Liver (tissue), 3 donors: ENCODE measurements around the gene BMAL2.

Experiments used
- ATF3 ChIP-seq: IDR thresholded peaks from 2 replicates; pipeline ENCODE4 v1.6.1; 2016; ENCODE audit warnings: antibody characterized with exemption
- CTCF ChIP-seq: fragments of 150-350 bp; IDR thresholded peaks from 2 replicates; pipeline ENCODE4 v1.5.1; 2017; ENCODE audit warnings: improper control_type of control experiment, low read depth, low read length; ENCODE audit not compliant: missing input control
- JUND ChIP-seq, 2 donors: IDR thresholded peaks; 2 replicates each; pipeline ENCODE4 v1.6.1; 2016; ENCODE audit warnings: antibody characterized with exemption in 2 of 2
- RAD21 ChIP-seq, 2 donors: IDR thresholded peaks; 2 replicates each; pipeline ENCODE4 v1.6.1; 2016; ENCODE audit warnings: antibody characterized with exemption in 2 of 2, mild to moderate bottlenecking in 2 of 2
- SP1 ChIP-seq: IDR thresholded peaks from 2 replicates; pipeline ENCODE4 v1.6.1; 2018; ENCODE audit warnings: antibody characterized with exemption, mild to moderate bottlenecking
- donor health status: healthy.
- donor health status: healthy.

- TF ChIP-seq CTCF (no peak), ATF3 (no peak), JUND (IDR thresholded peaks at IDR 0.05) (no peak), SP1 (no peak), RAD21 (IDR thresholded peaks at IDR 0.05) (no peak)
These were observed 12.1 kb downstream of the BMAL2 start for GRCh38 chr12:27344760-27345159.
